Large intestine (tissue), 3 donors: Measurements from ENCODE around the gene TCFL5. TPM values are rescaled to one million over a fixed set of nuclear protein-coding genes. Genes with fewer than 3 reads are reported as not detected.

ENCODE experiments used
- DNase-seq, 2 donors: peaks; one replicate each; pipeline versions ENCODE4 v3.0.0 to v3.0.0-alpha.2; 2013
- H3K27ac ChIP-seq: one replicate; pipeline ENCODE4 v1.5.1; 2013; ENCODE audit warnings: low read length
- H3K27me3 ChIP-seq: 2 replicates; pipeline ENCODE4 v1.6.1; 2013; ENCODE audit warnings: low read length; ENCODE audit not compliant: control insufficient read depth, insufficient read depth
- H3K36me3 ChIP-seq: 2 replicates; pipeline ENCODE4 v1.6.1; 2013; ENCODE audit warnings: low read length; ENCODE audit not compliant: control insufficient read depth, insufficient read depth
- H3K4me1 ChIP-seq: one replicate; pipeline ENCODE4 v1.6.1; 2013; ENCODE audit warnings: low read length; ENCODE audit not compliant: control insufficient read depth, insufficient read depth
- H3K4me3 ChIP-seq: one replicate; pipeline ENCODE4 v1.5.1; 2013; ENCODE audit warnings: low read length
- H3K9me3 ChIP-seq: one replicate; pipeline ENCODE4 v1.6.1; 2013; ENCODE audit warnings: mild to moderate bottlenecking, low read depth, low read length, moderate library complexity; ENCODE audit not compliant: control insufficient read depth
- WGBS: methylation state at CpG from one replicate; pipeline ENCODE4 v1.1.5; 2013; ENCODE audit warnings: low lambda C conversion rate; ENCODE audit not compliant: insufficient coverage; 5-methylcytosine and 5-hydroxymethylcytosine counted together
- polyA plus RNA-seq: library from polyadenylated mRNA; unstranded; fragments of 120-200 nt; gene quantifications from one replicate; pipeline ENCODE4 v1.2.1, GENCODE V29; 2013

TCFL5 gene
- polyA plus RNA-seq, 1 donor = 6.8 TPM

- Histone ChIP-seq H3K27ac (no peak overlapping the region), H3K4me1 (peaks cover 31% of the 10 kb centered on the region), H3K27me3 (peaks cover 19% of the 10 kb centered on the region), H3K4me3 (no peak overlapping the region), H3K36me3 (no peaks in the 10 kb centered on the region), H3K9me3 (peaks cover 7% of the 10 kb centered on the region)
- DNase-seq = no peak
- no CpG with 5 or more reads among the region's 19 CpGs for WGBS
Measured at GRCh38 chr20:62820962-62821725, 40.5 kb downstream of the TCFL5 start.

GRCh38 chr20:62820208-62820961, 41.2 kb downstream of the TCFL5 start:
- no peak overlapping the region for H3K4me3 ChIP-seq
- DNase-seq = no peak
- whole genome bisulfite sequencing = no CpG with 5 or more reads among the region's 23 CpGs
- H3K36me3 ChIP-seq = no peaks in the 10 kb centered on the region
- peaks cover 27% of the 10 kb centered on the region for H3K27me3 ChIP-seq
- peaks cover 37% of the 10 kb centered on the region for H3K4me1 ChIP-seq
- no peak overlapping the region for H3K27ac ChIP-seq
- peaks cover 7% of the 10 kb centered on the region for H3K9me3 ChIP-seq

DNA sequence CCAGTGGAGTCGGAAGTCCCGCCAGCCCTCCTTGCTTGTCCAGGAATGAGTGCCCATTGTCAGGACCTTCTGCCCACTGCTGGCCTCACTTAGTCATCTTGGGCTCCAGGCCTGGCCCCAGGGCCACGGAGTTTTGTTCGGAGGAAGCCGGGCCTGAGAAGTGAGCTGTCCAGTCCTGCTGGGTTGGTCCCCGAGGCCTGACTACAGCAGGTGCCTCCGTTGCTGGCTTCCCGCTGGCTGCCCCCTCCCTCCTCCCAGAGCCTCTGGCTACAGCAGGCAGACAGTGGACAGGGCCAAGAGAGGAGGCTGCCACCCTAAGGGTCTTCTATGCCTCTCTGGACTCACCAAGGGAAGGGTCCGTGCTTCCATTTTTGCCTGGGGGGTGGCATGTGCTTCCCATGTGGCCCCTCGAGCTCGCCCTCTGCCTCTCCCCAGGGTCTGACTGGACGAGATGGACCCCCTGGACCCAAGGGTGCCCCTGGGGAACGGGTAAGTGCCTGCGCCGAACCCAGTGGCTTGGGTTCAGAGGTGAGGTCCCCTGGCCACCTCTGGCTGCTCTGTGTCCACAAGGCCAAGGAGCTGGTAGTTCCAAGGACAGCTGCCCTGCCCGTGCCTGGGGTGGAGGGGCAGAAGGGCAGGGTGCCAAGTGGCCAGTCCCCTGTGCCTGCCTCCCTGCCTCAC, 42.0 kb downstream of the TCFL5 start:
- no CpG with 5 or more reads among the region's 16 CpGs for WGBS
- Histone ChIP-seq H3K27me3 (peaks cover 34% of the 10 kb centered on the region), H3K4me3 (no peak overlapping the region), H3K4me1 (peaks cover 38% of the 10 kb centered on the region), H3K27ac (no peak overlapping the region), H3K36me3 (no peaks in the 10 kb centered on the region), H3K9me3 (peaks cover 7% of the 10 kb centered on the region)
- no peak for DNase-seq

DNA sequence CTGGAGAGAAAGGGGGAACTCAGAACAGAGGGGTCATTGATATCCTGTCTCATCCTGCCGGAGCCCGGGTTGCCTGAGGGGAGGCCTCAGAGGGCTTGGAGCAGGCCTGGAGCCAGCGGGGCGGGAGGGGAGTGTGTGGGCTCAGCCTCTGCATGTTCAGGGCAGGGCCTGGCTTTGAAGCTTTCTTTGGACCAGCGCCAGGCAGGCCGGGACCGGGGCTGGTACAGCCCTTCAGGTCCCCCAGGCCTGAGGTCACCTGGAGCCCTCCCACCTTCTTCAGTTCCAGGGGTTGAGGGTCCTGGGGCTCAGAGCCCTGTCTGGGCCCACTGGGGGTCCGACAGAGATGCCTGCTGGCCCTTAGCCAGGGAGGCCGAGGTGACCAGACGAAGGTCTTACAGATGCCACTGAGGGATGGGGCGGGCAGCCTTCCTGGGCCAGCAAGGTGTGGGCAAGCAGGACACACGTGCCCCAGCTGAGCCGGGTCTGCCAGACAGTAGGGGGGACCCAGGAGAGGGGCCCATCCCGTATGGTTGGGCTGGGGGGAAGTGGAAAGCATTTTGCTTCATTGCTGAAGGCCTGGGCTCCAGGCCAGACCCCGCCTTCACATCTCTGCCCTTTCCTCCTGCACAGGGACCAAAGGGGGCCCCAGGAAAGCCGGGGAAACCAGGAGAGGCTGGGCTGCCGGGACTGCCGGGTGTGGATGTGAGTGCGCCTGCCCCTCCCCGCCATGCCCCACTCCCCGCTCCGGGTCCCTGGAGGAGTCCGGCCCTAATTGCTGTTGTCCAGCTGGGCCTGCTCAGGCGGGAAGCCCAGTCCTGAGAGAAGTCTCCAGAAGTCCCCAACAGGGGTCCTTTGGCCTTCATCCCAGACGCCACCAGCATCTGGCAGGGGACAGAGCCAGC, 42.8 kb downstream of the TCFL5 start:
- peak in 1 of 2 donors; percentile 63 for DNase-seq
- H3K36me3 ChIP-seq = no peaks in the 10 kb centered on the region
- H3K9me3 ChIP-seq = peaks cover 7% of the 10 kb centered on the region
- H3K4me1 ChIP-seq = peaks cover 30% of the 10 kb centered on the region
- H3K4me3 ChIP-seq = no peak overlapping the region
- peak overlapping the region; percentile 33 for H3K27ac ChIP-seq
- H3K27me3 ChIP-seq = peaks cover 36% of the 10 kb centered on the region
- WGBS = no CpG with 5 or more reads among the region's 25 CpGs

DNA sequence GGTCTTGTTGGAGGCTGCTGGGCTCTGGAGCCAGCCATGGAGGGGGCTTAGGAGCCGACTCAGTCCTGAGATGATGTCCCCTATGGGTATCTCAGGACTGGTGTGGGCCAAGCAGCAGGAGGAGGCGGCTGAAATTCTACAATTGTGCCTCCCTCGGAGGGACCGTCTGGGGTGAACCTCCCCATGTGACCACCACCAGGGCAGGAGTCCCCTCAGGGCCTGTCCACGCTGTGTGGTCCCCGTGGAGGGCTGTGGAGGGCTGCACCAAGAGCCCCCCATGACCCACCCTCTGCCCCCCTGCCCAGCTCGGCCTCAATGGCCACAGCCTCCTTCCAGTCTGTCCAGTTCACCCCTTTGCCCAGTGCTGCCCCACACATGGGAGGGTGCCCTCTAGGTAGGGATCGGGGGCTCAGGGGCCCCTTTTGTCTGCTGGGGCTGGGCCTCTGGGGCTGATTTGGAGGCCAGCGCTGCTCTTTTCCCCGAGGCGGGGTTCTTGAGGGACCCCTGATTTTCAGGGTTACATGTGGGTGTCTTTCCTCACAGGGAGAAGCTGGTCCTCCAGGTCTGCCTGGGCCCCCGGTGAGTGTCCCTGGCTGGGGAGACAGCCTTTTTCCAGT, 43.5 kb downstream of the TCFL5 start:
- no peak overlapping the region for H3K4me3 ChIP-seq
- H3K27me3 ChIP-seq = peaks cover 36% of the 10 kb centered on the region
- WGBS = no CpG with 5 or more reads among the region's 12 CpGs
- H3K36me3 ChIP-seq = peaks cover 4% of the 10 kb centered on the region
- H3K9me3 ChIP-seq = peaks cover 7% of the 10 kb centered on the region
- no peak for DNase-seq
- peak overlapping the region; percentile 33 for H3K27ac ChIP-seq
- H3K4me1 ChIP-seq = peaks cover 28% of the 10 kb centered on the region

DNA sequence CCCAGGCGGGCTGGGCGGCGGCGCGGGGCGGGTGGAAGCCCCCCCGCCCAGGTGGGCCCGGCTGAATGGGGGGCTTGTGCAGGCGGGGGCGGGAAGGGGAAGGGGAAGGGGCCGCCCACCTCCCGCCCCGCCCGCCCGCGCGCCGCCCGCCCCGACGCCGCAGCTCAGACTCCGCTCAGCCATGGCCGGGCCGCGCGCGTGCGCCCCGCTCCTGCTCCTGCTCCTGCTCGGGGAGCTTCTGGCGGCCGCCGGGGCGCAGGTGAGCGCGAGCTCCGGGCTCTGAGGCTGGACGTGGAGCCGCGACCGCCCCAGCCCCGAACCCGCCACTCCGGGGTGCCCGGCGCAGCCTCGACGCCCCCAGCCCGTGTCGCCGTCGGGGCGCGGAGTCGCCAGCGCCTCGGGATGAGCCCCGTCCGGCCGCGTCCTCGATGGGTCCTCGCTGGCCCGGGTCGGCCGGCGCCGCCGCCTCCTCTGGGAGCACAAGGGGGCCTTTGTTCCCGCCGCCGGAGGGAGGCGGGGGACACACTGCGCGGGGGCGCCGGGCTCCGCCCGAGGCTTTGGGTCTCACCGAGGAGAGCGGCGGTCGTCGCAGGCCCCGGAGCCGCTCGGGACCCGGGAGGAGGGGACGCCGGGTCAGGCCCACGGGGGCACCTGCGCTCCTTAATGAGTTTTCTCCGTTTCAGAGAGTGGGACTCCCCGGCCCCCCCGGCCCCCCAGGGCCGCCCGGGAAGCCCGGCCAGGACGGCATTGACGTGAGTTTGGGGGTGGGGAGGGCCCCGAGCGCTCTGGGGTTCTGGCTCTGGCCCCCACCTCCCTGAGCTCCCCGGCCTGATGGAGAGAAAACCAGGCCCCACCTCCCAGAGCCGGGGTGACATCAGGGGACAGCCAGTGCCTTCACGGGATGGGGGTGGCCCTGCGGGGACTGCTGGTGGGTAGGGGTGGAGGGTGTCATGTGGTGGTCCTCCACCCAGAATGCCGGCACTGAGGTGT, 44.4 kb downstream of the TCFL5 start, which contains the start of gene COL9A3:
COL9A3 (plus strand) TSS at position 167 of the 990 bp plus-strand sequence; CDS start at position 182, 15 bp downstream.
- peaks cover 28% of the 10 kb centered on the region for H3K4me1 ChIP-seq
- no CpG with 5 or more reads among the region's 108 CpGs for WGBS
- peak within 1 kb of the TSS; percentile 1 for H3K4me3 ChIP-seq

DNA sequence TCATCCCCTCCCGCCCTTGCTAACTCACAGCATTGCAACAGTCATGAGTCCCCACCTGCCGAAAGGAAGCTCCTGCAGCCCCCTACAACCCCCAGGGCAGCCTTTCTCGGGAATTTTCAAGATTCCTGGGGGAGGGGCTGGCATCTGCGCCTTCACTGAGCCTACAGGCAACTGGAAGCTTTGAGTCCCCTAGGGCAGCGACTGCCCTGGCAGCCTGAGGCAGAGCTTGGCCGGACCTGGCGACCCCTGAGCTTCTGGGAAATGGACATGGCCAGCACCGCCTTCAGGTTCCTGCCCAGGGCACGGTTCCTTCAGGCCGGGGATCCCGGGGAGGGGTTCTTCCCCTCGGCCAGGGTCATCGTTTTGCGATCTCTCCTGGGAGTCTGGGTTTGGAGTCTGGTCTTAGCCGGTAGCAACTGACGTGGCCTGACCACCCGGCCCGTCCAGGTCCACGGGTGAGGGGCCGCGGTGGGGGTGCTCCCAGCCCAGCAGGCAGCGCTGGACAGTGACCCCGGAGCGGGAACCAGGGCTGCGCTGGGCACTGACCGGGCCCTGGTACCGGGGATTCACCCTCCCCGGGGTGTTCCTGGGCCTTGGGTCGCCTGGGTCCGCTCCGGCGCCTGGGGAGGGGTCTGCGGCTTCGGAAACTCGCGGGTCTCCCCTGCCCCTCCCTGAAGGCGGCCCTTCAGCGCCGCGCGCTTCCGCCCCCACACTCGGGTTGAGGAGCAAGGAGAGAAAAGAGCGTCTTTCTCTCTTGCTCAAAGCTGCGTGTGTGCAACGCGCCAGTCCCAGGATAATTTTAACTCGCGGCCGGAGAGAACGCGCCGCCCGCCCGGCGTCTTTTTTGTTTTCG, 45.4 kb downstream of the TCFL5 start:
- H3K9me3 ChIP-seq = peaks cover 7% of the 10 kb centered on the region
- H3K4me1 ChIP-seq = peaks cover 28% of the 10 kb centered on the region
- WGBS = no CpG with 5 or more reads among the region's 57 CpGs
- H3K36me3 ChIP-seq = peaks cover 22% of the 10 kb centered on the region
- peaks cover 36% of the 10 kb centered on the region for H3K27me3 ChIP-seq
- H3K4me3 ChIP-seq = peak overlapping the region; percentile 1
- DNase-seq = no peak
- H3K27ac ChIP-seq = no peak overlapping the region

More for the DNA sequence above, 44.4 kb downstream of the TCFL5 start, which contains the start of gene COL9A3:
- Histone ChIP-seq H3K27me3 (peaks cover 36% of the 10 kb centered on the region), H3K27ac (no peak within 1 kb of the TSS), H3K36me3 (peaks cover 13% of the 10 kb centered on the region), H3K9me3 (peaks cover 7% of the 10 kb centered on the region)
- DNase-seq = peak in 1 of 2 donors; percentile 37
